HG03060 (cell line): ENCODE data around the gene FBLN7.

Experiments used
- ATAC-seq: cut with Tn5 transposase; IDR thresholded peaks from one replicate; pipeline ENCODE4 v1.9.1; 2021; ENCODE audit warnings: low read depth, moderate number of reproducible peaks; ENCODE audit not compliant: unreplicated experiment

FBLN7 gene

DNA sequence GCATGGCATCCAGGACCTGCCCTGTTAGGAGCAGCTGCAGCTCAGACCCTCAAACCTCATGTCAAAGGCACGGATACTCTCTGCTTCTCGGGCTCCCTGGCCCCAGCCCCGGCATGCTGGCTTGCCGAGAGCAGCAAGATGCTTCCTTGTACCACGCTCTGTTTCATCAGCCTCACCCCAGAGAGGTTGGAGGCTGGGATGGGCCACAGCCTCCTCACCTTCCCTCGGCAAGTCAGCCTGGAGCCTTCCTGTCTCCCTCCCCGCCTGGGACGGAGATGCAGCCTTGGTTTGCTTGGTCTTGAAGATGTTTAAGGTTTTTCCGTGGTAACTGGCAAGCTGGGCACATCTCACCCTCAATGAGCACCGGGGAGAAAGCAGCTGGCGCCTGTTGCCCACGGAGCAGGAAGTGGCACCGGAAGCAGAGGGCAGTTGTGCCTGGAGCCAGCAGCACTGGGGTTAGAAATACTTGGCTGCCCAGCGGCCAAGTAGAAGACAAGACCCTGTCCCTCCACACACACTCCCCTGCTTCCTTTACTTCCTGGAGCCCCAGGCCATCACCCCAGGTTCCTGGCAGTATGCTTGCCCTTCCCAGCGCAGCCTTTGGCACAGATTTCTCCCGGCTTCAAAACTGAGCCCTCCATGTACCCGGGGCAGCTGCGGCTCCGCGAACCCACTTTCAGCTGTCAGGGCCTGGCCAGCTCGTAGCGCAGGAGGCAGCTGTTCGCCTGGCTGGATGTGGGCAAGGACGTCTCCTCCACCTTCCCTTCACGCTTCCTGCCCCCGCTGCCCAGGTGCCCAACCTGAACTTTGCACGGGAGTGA is 17.4 kb downstream of the FBLN7 start:
- ATAC-seq = no peak

DNA sequence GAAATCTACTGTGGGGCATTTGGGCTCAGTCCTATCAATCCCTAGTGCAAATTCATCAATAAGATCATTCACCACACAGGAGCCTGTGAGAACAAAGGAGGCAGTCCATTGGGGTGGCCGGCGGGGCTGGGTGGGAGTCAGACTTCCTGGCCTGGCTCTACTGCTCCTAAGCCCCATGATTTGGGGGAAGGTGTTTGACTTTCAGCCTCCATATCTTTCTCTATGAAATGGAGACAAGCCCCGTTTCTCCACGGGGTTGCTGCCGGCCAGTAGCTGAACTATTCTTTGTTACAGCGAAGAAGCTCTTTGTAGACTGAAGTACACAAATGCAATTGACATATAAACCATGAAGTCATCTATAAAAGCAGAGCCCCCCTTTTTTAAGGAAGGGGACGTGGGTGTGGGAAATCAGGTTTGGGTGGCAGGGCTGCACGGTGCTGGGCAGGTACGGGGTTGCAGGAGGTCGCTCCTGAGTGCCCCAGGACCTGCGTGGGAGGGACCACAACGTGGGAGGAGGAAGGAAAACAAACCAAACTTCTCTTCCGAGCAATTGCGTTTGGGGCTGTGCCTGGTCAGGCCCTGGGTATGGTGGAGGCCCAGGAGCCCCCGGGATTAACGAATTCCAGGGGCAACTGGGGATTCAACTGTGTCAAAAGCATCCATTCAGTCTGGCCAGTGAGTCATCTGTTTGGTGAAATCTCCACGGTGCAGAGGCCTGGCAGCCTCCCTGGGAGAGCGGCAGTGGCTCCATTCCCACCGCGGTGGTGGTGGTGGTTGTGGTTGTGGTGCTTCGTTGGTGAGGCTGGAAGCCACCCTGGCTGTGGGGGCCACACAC is 18.2 kb downstream of the FBLN7 start:
- no peak for ATAC-seq

DNA sequence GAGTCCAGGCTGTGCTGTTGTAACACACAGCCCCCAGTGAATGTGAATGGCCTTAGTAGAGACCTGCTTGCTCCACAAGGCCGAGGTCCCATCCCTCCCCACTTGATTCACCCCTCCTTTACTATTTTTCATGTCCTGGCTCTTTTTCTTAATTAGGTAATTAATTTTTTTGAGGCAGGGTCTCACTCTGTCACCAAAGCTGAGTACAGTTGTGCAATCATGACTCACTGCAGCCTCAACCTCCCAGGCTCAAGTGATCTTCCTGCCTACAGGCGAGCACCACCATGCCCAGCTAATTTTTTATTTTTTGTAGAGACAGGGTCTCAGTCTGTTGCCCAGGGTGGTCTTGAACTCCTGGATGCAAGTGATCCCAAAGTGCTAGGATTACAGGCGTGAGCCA is 19.3 kb downstream of the FBLN7 start:
- no peak for ATAC-seq

- ATAC-seq = no peak
Measured at GRCh38 chr2:112159454-112159921, 21.3 kb downstream of the FBLN7 start.

DNA sequence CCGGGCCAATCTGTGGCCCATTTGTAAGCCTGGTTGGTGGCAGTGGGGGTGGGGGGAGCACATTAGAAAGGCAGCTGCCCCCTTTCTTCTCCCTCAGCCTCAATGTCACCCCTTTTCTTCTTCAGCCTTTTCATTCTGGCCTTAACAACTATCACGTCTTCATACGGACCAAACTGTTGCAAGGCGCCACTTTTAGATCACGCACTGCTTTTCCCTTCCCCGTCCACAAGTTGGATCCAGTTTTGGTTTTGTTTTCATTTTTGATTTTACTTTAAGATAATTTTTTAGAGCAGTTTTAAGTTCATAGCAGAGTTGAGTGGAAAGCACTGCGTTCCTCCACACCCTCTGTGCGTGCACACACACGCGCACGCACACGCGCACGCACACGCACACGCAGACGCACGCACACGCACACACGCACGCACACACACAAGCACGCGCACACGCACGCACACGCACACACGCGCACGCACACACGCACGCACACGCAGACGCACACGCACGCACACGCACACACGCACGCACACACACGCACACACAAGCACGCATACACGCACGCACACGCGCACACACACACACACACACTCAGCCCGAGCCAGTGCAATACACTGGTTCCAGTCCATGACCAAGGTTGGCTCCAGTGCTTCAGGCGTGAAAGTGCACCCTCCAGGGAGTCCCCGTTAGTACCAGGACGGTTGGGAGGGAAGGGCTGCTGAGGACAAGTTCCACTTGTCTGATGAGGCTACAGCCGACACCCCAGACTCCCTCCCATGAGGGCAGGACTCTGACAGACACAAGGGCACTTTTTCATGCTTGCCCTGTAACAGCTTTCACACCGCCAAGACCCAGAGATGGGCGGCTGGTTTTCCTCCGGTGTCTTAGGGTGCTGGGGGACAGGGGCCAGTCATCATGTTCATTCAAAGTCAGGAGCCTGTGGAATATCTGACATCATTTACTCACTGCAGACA is 22.4 kb downstream of the FBLN7 start:
- no peak for ATAC-seq

DNA sequence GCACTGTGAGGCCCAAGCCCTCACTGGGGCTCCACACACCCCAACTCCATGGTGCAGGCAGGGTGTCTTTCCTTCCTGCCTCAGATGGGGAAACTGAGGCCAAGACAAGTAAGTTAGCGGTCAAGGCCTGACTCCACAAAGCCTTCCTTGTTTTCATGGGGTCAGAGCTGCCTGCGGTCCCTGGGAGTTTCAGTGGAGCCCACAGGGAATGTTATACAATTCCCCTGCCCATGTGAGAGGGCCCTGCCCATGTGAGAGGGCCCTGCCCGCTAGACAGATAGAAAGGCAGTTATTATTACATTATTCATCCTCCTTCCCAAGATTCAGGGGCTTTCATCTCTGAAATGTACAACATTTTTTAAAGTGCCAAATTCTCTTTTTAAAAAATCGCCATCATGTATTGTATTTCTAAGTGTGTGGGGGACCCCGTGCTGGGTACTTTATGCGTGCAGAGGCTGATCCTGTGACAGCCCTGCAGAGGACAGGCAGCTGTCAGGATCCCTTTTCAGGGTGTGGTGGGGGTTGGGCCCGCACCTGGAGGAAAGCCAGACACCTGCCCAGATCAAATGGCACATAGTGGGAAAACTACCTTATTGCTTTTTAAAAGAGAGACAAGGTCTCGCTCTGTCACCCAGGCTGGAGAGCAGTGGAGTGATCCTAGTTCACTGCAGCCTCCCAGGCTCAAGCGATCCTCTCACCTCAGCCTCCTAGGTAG is 23.4 kb downstream of the FBLN7 start:
- no peak for ATAC-seq

DNA sequence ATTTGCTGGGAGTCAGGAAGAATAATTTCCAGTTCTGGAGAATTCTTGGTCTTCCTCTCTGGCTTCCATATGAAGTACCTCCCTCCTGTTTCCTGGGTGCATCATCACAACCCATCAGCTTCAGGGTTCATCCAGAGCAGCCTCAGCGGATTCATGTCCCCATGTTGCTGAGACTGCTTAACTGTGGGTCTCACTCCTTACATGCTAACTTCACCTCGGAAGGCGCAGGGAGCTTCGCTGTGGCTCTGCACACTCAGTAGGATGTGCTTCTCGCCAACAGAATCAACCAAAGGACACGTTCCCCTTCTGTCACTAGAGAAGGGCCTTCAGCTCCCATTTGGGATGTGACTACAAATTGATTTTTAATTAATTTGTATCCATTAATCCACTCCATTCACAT is 24.2 kb downstream of the FBLN7 start:
- ATAC-seq = no peak

- ATAC-seq = no peak
Measured at GRCh38 chr2:112162956-112163355, 24.8 kb downstream of the FBLN7 start.

- no peak for ATAC-seq
Measured at GRCh38 chr2:112163541-112163981, 25.4 kb downstream of the FBLN7 start.

DNA sequence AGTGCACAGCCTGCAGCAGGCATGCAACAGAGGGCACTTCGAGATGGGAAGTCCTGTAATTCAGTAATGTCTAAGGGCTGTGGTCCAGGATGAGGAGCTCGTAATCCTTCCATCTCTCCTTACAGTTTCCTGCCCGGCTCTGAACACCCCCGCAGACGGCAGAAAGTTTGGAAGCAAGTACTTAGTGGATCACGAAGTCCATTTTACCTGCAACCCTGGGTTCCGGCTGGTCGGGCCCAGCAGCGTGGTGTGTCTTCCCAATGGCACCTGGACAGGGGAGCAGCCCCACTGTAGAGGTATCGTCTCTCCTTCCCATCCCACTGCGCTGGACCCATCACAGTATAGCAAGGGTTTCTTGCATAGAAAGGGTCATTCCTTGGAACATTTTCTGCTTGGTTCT is 26.7 kb downstream of the FBLN7 start:
- no peak for ATAC-seq

GRCh38 chr2:112165296-112165695 is 27.1 kb downstream of the FBLN7 start:
- ATAC-seq = no peak

DNA sequence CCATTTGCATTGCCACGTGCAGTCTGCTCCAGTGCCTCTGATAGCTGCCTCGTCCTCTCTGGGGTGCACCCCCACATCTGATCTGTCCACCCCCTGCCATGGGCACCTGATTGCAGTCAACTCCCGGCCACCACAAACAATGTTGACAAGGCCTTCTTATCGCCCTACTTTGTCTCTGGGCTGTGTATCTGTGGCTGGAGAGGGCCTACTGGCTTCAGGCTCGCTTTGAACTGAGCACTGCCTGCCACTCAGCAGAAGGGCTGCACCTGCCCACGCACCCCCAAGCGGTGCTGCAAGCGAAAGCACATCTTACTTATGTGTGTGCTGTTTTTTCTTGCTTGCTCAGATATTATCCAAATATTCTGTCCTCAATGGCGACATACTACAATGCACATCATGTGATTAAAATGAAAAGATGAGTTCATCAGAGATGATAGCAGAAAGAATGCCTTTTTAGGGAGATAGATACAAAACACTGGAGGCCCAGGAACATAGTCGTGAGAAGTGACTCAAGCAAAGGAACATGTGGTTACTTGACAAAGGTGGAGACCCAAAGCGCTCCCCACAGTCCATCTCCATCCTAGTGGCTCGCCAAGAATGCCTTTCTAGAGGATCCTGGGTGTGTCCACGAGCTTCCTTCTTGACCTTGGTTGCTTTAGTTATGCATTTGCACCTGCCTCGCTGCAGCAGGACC is 28.8 kb downstream of the FBLN7 start:
- ATAC-seq = no peak

- ATAC-seq = no peak
Measured at GRCh38 chr2:112168422-112169124, 30.4 kb downstream of the FBLN7 start.

DNA sequence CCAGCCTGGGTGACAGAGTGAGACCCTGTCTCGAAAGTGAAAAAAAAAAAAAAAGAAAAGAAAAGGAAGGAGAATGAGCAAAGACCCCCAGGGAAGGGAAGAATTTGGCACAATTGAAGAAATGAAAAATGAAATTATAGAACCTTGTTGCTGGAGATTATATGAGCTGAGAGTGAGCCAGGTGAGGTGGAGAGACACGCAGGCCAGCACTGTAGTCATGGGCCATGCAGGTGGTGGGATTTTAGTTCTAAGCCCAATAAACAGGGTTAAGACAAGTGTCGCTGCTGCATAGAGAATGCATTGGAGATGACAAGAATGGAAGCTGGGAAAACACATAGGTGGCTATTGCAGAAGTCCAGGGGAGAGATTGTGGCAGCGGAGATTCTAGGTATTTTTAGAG is 32.3 kb downstream of the FBLN7 start:
- ATAC-seq = no peak

DNA sequence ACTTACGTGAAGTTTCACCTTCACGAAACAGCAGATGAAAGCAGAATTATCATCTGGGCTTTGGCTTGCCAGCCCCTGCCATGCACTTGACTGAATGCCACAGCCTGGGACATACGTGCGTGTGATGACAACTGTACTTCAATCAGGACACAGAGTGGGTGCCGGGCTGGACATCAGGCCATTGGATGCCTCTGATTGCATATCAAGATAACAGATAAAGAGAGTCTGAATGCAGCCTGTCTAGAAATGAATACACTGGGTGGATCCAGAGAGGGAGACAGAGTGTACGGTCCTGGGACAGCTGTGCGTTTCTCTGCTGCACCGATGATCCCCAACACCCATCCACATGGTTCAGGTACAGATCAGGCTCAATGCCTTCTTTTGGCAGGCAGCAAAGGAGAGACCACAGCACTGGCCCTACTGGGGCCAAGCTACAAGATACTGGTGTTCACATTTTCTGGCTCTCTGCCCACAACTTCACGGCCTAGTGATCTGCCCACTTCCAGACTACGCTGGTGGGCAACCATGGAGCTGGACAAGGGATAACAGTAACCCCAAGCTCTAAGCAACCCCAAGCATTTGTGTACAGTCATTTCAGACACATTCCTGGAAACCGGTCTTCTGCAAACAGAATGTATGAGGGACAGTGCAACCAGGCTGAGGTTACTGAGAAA is 35.6 kb downstream of the FBLN7 start:
- ATAC-seq = no peak

DNA sequence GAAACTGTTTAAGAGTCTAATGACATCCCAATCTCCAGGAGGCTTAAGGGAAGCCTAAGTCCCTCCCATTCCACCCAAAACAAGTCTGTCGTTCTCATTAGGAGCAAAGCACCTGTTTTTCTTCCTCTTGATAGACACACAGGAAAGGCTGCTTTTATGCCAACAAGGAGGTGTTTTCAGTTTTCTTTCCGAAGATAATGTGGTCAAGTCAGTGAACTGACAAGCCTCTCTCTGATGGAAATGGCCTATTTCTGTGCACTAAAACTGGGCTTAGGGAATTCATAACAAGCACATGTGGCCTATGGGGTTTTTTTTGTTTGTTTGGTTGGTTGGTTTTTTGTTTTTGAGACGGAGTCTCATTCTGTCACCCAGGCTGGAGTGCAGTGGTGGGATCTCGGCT is 36.2 kb downstream of the FBLN7 start:
- ATAC-seq = no peak

GRCh38 chr2:112175333-112175732 is 37.1 kb downstream of the FBLN7 start:
- no peak for ATAC-seq

DNA sequence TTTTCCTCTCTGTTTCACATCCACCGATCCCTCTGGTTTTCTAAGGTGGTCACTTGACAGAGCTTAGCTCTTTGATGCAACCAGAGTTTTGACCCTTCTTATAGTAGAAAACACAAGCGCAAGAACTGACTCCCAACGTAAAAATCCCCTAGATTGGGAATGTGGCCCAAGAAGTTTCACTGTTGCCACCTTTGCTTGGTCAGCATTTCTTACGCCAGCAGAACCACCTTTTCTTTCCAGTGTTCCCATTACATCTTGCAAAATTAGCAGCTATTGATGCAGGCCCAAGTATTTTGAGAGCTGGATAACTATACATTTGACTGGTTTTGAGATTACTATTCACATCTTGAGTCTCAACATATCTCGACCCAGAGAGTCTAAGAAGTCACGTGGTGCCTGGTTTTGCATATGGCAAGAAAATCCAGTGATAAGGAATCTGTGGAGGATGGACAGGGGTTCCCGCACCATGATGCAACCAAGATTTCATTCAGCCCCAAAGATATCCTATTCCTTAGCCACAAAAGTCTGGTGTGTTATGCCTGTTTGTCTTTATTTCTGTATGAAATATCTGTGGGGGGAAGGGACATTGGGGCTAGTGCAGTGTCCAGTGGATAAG is 37.9 kb downstream of the FBLN7 start:
- ATAC-seq = no peak
